ENCODE data around the gene SERPING1. TPM values are rescaled to one million over a fixed set of nuclear protein-coding genes. Genes with fewer than 3 reads are reported as not detected.

SERPING1 gene
- total and polyA plus RNA-seq, 2 of the 13 experiments (the other 11 are each of a cell fraction or from before 2014, with no cell fraction given) = 2.0 to 10.4 TPM

GRCh38 chr11:57657194-57658022, 59.9 kb downstream of the SERPING1 start, which contains the start of gene CLP1 (continued):
- no peak for TF ChIP-seq MAFG (CRISPR knock-in tag; IDR thresholded peaks at IDR 0.05)
- TF ChIP-seq RAD21 (CRISPR knock-in tag; IDR thresholded peaks at IDR 0.05) = no peak
- TF ChIP-seq ETV6 (CRISPR knock-in tag; conservative IDR thresholded peaks at IDR 0.05) = 0 out of 2 replicates have a peak, but pooled peaks have one; percentile 20
- peak; percentile 95 for TF ChIP-seq KAT8 (CRISPR knock-in tag; IDR thresholded peaks at IDR 0.05)
- TF ChIP-seq ATF3 (CRISPR knock-in tag; IDR thresholded peaks at IDR 0.05) = peak; percentile 54; the same call in 1 of the 2 replicates
- TF ChIP-seq WIZ (CRISPR knock-in tag; IDR thresholded peaks at IDR 0.05) = peak; percentile 47; the same call in 1 of the 2 replicates
- peak; percentile 63; the same call in 1 of the 2 replicates for TF ChIP-seq ZNF609 (CRISPR knock-in tag; IDR thresholded peaks at IDR 0.05; ENCODE audit: borderline replicate concordance)
- TF ChIP-seq MTA3 (CRISPR knock-in tag; IDR thresholded peaks at IDR 0.05) = no peak
- peak; percentile 96 for TF ChIP-seq SP5 (CRISPR knock-in tag; IDR thresholded peaks at IDR 0.05; ENCODE audit: borderline replicate concordance, low read depth)
- TF ChIP-seq NFAT5 (CRISPR knock-in tag; IDR thresholded peaks at IDR 0.05) = no peak
- TF ChIP-seq HMGXB4 (CRISPR knock-in tag; IDR thresholded peaks at IDR 0.05; ENCODE audit: borderline replicate concordance in 1 of 2, low read depth in 1 of 2) = peak; percentile 18 to 46; a peak in 1 of 4 replicates
